HG02885 (cell line): ENCODE data around the gene ARHGEF11.

ENCODE experiments used
- ATAC-seq: cut with Tn5 transposase; IDR thresholded peaks from one replicate; pipeline ENCODE4 v1.9.1; 2021; ENCODE audit warnings: mild to moderate bottlenecking; ENCODE audit not compliant: unreplicated experiment, poor library complexity

Gene ARHGEF11

DNA sequence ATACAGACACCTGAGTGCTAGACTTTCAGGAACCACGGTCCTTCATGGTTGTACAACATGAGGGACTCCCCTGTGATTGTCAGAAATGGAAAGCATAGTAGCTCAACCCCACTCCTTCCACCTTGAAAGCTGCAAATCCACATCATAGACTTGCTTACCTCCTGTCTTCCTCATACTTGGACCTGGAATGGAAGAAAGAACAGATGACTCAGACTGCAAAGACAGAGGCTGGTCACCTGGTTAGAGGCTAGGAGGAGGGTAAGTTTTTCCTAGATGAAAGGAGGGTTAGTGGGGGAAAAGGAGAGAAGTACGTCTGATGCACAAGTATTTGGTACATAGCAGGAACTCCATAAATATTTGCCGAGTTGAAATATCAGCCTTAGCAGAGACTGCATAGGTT is 87.9 kb downstream of the ARHGEF11 start:
- ATAC-seq = no peak

DNA sequence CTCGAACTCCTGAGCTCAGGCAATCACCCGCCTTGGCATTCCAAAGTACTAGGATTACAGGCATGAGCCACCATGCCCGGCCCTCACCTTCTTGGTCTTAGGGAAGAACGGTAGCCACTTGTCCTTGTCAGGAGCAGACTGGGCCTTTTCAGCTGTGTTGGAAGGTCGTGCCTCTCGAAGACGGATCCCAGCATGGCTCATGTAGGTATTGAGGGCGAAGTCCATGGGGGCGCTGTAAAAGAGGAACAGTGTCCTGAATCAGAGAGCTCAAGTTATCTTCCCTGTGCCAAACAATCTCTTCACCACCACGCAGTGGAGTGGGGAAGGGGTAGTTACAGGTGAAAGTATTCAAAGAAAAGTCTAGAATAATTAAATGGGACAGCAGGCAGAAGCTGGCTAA is 89.2 kb downstream of the ARHGEF11 start:
- no peak for ATAC-seq

DNA sequence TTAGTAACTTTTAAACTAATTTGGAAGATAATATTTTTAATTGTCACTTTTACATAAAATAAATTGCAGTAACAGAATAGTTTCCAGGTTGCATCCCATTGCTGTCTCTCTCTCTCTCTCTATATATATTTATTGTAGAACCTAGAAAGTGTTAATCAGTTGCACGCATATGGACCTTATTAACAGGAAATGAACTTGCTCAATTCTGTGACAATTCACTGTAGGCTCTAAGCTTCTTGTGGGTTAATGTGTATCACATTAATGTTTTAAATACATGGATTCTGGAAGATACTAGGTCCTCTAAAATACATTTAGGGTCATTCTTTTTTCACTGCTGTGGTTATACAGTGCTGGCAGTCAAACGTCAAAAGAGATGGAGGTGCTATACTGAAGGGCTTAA is 92.0 kb downstream of the ARHGEF11 start:
- no peak for ATAC-seq

DNA sequence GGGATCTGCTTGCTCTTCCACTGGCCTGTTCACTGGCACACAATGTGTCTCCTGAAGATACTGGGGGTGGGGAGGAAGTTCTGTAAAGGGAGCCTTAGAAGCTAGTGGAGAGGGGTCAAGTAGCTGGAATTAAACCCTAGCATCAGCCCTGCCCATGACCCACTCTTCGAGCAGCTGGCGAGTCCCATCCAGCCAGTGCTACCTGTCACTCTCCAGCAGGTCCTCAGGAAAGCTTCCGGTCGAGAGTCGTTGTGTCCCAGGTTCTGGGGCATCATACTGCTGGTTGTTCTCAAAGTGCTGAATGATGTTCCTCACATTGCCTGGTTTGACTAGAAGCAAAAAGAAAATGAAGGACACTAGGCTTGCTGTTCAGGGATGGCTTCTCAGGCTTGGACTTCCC is 94.2 kb downstream of the ARHGEF11 start:
- no peak for ATAC-seq

DNA sequence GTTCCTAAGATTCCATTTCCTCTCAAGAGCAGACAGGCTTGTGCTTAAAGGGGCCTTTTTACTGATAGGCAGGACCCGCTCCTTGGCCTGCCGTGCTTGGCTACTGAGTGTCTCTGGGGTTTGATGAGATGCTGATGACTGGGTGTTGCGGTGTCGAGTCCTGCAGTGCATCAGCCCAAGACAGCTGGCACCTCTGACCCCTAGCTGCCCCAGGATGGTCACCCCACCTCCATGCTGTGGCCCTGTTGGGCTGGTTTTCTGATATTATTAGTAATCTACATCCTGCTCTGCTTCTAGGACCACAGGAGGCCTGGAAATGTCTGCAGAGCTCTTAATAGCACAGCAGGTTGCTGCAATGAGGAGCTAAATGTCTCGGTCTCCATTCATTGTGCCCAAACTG is 96.4 kb downstream of the ARHGEF11 start:
- no peak for ATAC-seq

DNA sequence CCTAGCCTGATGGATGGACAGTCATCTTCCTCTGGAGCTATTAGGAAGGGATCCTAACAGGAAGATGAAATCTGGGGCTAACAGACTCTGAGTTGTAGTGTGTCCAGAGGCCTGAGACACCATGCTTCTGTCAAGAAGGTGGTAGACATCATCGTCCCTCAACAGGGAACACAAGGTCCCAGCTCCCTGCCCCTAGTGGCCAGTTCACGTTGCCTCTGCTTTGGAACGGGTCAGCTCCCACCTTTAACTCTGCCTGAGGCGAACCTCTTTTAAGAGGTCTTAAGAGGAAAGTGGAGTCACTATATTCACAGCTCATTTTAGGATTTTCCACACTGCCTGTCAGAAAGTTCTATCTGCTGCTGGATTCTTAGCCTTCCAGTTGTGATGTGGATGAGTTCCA is 96.8 kb downstream of the ARHGEF11 start:
- ATAC-seq = no peak

DNA sequence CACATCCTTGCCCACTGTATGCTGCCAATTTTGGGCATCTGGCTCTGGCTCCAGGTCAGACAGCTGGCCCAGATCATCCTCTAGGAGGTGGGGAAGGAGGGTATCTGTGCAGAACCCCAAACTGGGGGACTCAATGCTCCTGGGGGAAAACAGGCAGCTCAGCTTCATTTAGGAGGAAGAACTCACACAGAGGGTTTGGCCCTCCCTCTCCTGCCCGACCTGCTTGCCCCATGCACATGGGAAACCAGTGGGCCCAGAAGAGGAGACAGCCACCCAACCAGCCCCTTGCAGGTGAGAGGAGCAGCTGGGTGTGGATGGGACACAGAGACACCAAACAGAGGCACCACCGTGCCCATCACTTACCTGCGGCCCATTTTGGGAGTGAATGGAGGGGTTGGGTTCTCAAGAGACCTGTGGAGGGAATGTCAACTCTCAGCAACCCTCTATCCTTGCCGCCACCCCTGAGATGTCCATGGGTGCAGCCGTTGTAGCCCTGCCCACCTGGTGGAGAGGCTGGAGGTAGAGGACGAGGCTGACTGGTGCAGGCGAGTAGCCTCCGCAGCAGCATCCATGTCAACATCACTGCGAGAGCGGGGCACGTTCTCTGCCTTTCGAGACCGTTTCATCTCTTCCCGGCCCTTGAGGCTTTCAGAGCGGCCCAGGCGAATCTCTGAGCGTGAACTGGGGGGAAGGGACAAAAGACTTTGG is 97.6 kb downstream of the ARHGEF11 start:
- no peak for ATAC-seq

DNA sequence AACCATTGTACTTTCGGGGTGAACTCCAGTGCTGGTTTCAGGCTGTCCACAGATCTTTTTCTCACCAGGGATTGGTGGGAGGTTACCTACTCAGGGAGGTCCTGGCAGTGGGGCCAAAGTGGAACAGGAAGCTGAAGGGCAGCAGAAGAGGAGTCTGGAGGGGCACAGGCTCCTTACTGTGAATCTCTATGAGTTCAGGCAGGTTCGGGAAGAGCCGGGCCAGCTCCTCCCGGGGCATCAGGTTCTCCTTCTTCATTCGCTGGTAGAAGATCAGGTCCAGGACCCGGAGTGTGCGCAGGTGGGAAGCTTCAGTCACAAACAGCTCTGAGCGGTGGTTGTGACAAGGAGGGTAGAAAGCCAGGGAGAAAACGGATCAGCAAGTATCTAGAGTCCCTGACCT is 98.4 kb downstream of the ARHGEF11 start:
- no peak for ATAC-seq

DNA sequence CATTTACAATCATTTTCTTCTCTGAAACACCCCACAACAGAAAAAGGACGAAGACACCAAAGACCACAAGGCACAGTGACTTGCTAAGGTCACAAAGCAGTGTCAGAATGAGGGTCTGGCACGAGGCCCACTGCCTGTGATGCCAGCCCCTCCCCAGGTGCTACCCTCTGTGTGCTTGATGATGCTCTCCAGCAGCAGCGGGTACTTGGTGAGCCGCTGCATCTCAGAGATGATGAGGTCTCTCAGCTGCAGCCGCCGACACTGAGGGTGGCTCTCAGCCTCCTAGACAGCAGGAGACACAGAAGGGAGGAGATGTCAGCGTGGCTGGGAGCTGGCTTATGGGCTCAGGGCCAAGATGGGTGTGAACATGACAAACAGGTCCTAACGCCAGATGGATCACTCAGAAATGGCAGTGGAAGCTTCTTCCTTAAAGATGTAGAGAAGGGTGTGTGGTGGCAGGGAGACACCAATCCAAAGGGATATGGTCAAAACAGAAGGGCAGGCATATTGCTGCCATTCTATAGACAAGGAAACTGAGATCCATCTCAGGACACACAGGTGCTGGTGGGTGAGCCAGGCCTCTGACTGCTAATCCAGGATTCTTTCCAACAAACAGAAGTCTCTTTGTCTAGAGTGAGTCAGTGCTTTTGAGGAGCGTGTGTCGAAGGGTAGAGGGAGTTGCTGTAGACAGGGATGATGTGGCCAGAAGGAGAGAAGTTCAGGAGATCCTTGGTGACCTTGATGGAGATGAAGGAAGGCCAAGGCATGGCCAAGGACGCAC is 99.5 kb downstream of the ARHGEF11 start:
- ATAC-seq = no peak

DNA sequence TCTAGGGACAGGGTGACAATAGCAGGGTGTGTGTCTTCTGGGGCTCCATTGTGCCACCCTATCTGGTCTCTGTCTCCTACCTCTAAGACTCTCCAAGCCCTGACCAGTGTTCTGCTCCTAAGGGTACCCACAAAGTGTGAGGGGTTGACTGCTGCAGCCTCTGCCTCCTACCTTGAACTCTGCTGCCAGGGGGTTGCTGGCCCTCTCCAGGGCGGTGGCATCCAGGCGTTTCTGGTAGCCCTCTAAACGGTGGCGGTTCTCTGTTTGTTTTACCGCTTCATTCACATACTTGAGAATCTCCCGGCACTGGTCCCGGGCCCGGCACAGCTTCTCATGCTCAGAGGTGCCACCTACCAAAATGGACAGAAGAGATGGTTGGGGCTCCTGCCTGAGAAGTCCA is 100.7 kb downstream of the ARHGEF11 start:
- no peak for ATAC-seq

DNA sequence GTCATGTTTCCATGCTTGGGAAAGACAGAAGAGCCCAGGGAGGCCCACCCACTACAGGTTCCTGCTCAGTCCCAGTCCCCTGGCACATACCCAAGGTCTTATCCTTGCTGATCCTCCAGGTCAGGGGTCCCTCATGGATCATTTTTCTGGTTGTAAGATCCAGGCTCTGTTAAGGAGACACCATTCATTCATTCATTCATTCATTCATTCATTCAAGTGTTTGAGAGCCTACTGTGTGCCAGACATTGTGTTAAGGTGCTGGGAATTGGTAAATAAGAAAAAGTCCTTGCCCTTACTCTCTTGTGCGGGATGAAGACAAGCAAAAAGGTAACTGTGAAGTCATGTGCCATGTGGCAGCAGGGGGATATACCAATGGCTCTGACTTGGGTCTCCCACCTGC is 101.3 kb downstream of the ARHGEF11 start:
- no peak for ATAC-seq

DNA sequence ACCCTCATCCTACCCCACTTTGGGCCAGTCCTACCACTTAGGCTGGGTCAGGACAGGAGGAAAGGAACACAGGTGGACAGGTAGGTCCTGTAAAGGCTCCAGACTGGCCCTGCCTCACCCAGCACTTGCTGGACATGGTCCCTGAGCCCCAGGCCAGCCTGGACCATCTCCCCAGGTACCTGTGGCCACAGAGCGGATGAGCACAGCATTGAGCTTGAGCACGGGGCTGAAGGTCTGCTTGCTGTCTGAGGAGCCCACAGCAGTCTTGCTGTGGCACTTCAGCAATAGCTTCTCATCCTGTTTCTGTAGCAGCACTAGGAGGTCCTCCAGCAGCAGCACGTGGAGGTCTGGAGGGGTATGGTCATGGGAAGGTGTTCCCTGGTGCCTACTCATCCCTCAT is 101.8 kb downstream of the ARHGEF11 start:
- no peak for ATAC-seq

DNA sequence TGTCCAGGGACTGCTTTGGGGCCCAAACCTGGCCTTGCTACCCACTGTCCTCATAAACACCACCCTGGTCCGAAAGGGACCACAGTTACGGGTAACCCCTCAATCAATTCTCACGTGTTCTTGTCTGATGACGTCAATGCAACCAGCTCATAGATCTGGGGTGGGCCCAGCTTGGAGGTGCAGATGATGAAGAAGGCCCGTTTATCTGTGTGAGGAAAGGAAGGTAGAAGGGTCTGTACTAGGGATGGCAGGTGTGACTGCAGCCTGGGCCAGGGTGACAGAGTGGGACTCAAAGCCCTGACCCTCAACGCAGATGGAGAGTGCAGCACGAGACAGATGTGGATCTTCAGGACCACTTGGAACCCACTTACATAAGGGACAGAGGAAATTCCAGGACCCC is 103.0 kb downstream of the ARHGEF11 start:
- ATAC-seq = no peak

DNA sequence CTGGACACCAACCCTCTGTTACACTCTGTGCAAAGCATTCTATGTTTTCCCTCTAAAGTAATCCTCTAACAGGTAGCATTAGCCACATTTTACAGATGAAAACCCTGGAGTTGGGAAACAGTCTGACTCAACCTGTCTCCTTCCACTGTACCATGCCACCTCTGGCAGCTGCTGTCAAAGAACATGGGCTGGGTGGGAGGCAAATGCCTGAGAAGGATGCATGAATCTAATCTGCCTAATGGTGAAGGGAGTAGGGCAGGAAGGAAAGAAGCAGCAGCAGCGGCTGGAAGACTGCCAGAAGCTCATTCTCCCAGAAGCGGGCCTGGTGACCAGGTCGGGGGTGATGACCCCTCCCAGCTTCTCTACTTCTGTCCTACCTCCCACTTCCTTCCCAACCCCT is 103.4 kb downstream of the ARHGEF11 start:
- no peak for ATAC-seq

DNA sequence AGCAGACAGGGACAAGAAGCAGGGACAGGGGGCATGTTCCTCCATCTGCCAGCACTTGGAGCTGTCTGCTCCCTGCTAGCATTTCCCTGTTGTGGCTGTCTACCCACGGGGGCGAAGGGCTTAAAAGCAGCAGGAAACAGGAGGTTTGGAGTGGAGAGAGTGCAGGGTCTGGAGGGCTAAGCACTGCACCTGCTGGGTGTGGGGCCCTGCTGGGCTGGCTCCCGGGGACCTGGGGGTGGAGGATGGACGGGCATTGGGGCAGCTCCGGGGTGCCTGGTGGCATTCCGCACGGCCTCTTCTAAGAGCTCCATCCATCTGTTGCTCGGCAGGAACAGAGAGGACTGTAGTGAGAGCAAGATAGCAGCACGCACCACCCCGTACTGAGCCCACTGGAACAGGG is 103.9 kb downstream of the ARHGEF11 start:
- no peak for ATAC-seq

DNA sequence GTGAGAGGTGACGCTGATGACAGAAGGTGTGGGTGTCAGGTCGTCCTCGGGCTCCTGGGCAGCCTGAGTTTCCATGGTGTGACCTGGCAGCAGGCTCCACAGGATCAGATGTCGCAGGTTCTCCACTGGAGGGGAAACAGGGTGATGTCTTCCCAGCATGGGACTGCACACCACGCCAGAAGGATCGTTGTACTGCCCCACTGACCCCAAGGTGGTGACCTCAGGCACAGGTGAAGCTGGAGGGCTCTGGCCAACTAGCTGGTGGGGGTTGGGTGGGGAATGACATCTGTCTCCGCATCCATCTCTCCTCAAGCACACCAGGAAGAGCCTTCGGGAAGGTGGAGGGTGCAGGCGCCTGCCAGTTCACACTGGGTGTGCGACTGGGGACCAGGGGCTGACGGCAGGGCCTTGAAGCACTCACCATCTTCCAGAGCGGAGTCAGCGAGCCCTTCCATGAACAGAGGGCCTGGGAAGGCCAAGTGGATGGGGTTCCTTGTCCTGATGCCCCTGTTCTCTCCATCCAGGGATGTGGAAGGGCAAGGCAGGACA is 105.7 kb downstream of the ARHGEF11 start:
- ATAC-seq = no peak

DNA sequence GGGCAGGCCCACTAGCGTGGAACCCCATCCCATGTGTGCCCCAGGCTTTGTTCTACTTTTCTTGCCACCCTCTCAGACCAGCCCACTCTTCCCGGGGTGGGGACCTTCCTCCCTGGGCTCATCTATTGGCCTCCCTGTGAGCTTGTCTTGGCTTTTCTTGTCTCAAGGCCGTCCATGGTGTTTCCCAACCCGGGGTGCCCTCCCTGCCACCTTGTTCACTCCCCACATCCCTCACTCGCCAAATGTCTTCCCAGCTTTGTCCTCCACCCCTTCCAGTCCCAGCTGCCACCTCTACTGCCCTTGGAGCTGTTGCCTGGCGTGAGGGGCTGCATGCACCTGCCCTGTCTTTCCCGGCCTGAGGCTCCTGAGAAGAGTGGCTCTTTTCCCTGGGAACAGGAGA is 106.7 kb downstream of the ARHGEF11 start:
- no peak for ATAC-seq

DNA sequence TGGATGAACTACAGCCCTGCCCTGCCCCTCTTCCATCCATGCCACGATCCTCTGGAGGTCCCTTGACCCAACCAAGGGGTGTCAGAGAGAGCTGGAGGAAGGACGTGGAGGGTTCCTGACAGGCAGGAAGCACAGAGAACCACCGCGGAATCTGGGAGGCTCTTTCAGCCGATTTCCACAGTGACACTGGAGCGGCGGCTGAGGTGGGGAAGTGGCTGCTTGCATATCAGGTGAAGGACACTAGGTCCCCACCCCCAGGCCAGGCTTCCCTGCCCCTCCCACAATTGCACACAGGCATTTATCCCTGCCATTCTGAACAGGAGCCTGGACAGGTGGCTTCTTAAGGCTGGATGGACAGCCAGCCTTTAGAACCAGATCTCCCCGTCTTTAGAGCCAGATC is 107.7 kb downstream of the ARHGEF11 start:
- ATAC-seq = no peak

DNA sequence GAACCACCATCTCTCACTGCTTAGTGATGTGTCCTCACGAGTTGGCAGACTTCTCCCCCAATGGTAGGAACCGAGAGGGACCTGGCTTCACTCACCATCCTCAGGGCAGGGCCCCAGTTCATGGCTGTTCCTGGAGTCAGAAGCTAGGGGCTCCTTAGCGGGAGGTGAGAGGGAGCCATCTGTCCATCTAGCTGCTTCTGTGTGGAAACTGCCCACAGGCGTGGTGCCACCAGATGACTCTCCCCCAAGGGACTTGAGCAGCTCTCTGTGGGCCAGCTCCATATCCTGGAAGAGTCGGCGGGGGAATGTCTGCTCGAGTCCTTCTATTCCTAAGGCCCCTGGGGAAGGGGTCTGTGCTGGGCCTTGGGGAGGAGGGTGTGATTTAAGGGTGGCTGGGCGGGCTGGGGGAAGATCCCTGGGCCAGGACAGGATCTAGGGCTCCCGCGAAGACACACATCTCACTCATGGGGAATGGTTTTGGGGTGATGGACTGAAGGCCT is 108.8 kb downstream of the ARHGEF11 start:
- no peak for ATAC-seq

DNA sequence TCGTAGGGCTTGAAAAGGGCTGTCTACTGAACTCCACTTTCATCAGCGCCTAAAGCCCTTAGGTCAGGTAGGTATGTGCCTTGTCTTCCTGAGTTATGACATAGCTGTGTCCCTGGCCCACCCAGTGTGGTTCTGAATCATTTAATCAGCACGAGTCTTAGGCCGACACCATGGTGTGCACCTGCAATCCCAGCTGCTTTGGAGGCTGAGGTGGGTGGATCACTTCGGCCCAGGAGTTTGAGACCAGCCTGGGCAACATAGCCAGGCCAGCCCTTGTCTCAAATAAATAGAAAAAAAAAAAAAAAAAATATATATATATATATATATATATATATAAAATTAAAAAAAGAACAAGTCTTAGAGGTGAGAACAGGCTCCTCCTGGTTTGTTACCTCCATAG is 109.4 kb downstream of the ARHGEF11 start:
- ATAC-seq = no peak

DNA sequence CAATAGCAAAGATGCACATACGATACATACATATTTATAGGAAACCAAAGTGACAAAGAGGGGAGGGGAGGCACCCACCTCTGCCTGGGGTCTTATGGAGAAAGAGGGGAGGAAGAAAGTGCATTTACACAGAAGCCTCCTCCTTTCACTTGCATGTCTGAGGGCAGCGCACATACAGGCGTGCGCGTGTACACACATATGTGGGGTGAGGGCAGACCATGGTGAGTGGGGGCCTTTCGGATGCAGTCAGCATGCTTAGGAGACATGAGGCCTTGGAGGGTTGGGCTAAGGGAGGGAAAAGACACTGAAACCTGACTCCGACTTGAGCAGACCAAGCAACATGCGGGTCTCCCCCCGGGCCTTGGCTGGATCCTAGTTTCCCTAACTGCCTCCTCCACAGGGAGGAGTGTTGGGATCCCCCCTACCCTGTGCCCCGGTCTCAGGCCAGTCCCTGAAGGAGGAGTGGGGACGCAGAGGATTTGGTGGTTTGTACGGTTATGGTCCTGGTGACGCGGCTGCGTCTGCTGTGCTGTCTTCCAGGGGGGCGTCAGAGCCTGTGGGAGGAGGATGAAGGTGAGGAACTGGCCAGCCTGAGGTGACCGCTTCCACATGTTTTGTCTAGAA is 109.9 kb downstream of the ARHGEF11 start:
- no peak for ATAC-seq
